ENCODE measurements around the gene FREY1.

FREY1 gene

DNA sequence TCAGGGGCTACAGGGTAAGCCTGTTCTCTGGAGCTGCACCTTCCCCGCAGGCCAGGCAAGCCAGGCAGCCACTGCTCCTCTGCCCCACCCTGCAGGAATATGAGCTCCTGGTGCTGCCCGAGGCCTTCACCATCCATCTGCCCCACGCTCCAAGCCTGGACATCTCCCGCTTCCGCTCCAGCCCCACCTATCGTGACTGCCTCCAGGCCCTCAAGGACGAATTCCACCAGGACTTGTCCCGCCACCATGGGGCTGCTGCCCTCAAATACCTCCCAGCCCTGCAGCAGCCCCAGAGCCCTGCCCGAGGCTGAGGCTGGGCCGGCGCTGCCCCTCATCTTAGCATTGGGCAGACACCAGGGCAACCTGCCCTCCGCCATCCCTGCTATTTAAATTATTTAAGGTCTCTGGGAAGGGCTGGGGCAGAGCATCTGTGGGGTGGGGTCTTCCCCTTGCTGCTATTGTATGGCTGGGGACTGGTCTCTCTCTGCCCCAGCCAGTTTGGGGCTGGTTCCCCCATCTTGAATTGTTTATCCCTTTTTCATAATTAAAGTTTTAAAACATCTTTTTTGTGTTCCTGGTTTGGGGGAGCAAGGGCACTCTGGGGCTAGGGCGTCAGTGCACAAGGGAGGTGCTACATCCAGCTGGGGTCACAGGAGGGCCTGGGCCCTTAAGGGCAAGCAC lies 21.6 kb upstream of the FREY1 start:
- no peak for DNase-seq (ENCODE audit: low read depth in 2 of 2)

DNA sequence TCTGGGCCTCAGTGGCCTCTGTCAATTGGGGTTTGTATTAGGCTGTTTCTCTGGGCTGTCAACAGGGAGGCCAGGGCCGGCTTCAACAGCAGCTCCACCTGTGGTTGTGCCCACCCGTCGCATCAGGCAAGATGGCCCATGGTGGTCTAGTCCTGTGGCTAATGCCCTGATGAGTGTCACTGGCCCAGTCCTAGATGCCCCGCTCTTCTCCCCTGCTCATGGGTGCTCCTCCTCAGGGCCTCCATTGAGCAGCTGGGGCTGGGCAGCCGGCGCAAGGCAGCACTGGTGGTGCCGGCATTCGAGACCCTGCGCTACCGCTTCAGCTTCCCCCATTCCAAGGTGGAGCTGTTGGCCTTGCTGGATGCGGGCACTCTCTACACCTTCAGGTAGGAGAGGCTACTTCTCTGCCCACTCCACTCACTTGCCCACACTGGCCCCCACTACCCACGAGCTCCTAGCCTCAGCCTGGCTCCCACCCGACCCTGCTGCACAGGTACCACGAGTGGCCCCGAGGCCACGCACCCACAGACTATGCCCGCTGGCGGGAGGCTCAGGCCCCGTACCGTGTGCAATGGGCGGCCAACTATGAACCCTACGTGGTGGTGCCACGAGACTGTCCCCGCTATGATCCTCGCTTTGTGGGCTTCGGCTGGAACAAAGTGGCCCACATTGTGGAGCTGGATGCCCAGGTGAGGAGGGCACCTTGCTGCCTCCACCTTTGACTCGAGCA lies 20.8 kb upstream of the FREY1 start:
- DNase-seq (ENCODE audit: low read depth in 2 of 2): no peak

DNA sequence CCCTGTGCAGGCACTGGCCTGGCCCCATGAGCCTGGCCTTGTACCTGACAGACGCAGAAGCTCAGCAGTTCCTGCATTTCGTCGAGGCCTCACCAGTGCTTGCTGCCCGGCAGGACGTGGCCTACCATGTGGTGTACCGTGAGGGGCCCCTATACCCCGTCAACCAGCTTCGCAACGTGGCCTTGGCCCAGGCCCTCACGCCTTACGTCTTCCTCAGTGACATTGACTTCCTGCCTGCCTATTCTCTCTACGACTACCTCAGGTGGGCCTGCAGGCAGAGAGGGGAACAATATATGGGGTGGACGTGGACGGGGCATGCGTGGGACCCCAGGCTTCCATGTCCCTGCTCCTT lies 20.2 kb upstream of the FREY1 start:
- no peak for DNase-seq (ENCODE audit: low read depth in 2 of 2)

DNA sequence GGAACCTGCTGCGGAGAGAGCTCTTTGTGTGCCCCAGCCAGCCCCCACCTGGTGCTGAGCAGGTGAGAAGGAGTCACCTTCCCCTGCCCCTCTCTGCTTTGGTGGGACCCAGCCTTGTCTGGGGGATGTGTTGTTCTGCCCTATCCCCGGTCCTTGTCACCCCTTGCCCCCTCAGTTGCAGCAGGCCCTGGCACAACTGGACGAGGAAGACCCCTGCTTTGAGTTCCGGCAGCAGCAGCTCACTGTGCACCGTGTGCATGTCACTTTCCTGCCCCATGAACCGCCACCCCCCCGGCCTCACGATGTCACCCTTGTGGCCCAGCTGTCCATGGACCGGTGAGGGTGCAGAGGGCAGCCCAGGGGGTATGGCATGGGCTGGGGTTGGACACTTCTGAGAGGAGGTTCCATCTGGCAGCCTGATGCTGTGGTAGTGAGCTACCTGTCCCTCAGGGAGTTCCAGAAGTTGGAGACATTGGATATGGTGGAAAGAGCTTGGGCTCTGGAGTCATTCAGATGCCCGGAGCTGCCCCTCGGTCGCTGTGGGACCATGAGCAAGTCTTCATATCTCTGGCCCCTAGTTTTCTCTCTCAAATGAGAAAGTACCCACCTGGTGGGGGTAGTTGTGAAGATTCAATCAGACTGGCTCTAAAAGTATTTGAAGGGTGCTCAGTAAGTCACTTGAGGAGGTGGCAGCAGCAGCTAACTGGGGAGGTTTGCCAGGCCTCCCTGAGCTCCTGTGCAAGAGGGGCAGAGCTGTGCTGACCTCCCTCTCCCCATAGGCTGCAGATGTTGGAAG lies 19.7 kb upstream of the FREY1 start:
- DNase-seq (ENCODE audit: low read depth in 2 of 2): no peak

DNA sequence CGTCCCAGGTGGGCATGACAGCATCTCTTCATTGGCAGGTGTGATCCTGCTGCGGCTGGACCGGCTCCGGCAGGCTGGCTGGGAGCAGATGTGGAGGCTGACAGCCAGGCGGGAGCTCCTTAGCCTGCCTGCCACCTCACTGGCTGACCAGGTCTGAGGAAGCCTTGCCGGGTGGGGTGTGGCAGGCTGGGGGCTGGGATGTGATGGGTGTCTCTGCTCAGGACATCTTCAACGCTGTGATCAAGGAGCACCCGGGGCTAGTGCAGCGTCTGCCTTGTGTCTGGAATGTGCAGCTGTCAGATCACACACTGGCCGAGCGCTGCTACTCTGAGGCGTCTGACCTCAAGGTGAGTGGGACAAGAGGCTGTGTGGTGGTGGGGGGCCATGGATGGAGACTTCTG lies 18.9 kb upstream of the FREY1 start:
- DNase-seq (ENCODE audit: low read depth in 2 of 2): no peak

DNA sequence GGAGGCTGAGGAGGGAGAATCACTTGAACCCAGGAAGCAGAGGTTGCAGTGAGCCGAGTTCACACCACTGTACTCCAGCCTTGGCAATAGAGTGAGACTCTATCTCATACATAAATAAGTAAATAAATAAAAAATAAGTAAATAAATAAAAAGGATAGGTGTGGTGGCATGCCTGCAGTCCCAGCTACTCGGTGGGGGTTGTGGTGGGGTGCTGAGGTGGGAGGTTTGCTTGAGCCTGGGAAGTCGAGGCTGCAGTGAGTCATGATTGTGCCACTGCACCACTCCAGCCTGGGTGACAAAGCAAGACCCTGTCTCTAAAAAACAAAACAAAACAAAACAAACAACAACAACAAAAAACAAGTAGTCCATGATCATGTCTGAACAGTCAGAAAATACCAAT lies 18.5 kb upstream of the FREY1 start:
- DNase-seq (ENCODE audit: low read depth in 2 of 2): no peak

DNA sequence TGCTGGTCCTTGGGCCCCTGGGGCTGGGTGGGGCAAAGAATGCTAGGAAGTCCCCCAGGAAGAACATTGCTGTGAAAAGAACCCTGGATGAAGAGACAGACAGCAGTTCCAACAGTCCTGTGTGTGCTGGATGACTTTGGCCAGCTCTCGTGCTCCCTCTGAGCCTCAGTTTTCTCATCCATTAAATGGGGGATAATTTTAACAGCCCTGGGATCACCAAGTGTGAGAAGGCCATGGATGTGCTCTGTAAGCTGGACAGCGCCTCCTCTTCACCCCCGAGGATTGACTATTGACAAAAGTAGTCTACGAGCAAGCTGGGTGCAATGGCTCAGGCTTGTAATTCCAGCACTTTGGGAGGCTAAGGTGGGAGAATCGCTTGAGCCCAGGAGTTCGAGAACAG lies 17.9 kb upstream of the FREY1 start:
- DNase-seq (ENCODE audit: low read depth in 2 of 2): no peak

DNA sequence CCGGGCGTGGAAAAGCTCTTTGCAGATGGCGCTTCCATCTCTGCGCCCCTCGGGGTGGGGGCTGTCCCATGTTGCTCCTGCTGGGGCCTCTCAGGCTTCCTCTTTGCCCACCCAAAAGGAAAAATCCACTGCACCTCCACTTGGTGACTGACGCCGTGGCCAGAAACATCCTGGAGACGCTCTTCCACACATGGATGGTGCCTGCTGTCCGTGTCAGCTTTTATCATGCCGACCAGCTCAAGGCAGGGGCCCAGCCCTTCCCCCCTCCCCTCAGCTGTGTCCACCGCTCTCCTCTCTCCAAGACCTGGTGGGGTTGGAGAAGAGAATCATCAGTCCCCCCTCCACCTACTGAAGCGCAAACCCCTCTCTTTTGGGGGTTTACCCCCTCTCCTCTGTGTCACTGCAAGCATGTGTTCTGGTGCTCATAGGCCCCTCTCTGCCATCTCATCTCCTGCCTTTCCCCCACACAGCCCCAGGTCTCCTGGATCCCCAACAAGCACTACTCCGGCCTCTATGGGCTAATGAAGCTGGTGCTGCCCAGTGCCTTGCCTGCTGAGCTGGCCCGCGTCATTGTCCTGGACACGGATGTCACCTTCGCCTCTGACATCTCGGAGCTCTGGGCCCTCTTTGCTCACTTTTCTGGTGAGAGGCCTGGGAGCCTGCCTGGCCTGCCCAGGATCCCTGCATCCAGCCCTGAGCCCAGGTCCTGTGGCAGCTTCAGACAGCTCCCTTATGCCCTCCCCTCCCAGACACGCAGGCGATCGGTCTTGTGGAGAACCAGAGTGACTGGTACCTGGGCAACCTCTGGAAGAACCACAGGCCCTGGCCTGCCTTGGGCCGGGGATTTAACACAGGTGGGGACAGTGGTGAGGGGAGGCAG lies 17.2 kb upstream of the FREY1 start:
- no peak for DNase-seq (ENCODE audit: low read depth in 2 of 2)

DNA sequence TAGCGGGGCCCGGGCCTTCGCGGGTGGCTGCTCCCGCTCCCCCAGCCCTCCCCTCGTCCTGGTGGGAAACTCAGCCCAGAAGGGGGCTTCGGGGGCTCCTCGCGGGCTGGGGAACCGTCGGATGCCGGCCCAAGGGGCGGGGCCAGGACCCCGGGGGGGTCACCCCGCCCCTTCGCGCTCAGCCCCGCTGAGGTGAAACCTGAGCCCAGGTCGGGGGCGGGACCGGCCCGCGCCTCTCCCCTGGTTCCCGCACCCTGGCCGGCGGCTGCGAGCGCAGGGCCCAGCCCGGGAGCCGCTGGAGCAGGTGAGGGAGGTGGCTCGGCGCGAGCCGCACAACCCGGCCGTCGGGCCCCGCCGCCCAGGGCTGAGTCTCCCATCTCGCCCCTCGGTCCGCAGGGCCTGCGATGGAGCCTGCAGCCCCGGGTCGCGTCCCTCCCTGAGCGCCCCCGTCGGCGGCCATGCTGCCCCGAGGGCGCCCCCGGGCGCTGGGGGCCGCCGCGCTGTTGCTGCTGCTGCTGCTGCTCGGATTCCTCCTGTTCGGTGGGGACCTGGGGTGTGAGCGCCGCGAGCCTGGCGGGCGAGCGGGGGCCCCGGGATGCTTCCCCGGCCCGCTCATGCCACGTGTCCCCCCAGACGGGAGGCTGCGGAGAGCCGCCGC lies 15.5 kb upstream of the FREY1 start, which contains the start of gene LARGE2:
LARGE2 (plus strand) TSS at position 232 of the 658 bp plus-strand sequence; CDS start at position 459, 227 bp downstream.
- DNase-seq (ENCODE audit: low read depth in 2 of 2): no peak

DNA sequence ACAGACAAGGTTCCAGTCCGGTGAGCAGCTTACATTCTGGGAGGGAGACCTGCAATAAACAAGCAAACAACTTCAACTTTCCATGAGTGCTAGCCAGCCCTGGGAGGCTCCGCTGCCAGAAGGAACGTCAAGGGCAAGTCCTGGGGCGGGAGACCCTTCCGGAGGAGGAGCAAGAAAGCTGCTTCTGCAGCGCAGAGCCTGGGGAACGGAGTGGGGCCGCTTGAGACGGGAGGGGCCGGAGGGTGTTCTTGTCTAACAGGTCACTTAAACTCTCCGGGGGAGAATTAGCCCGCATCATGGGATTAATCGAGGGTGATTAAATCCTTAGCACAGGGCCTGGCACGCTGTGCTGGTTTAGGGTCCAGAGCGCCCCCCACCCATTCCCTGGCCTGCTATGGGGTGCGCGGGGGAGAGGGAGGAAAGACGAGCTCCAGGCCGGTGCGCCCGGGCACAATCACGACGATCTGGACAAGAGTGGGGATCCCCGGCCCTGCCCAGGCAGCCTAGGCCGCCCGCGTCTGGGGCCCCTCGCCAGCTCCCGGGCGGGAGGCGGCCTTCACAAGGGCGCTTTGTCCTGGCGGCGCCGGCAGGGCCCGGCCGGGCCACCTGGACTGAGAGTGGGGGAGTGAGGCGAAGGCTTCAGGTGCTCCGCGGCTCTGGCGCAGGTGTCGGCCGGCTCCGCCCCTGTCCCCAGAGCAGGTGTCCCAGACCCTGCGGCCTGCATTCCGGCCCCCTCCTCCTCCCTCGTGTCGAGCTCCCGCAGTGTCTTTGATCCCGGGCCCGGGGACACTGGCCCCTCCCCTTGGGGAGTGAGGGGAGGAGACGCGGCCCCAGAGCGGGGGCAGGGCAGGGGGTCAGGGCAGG lies 14.7 kb upstream of the FREY1 start:
- no peak for DNase-seq (ENCODE audit: low read depth in 2 of 2)

DNA sequence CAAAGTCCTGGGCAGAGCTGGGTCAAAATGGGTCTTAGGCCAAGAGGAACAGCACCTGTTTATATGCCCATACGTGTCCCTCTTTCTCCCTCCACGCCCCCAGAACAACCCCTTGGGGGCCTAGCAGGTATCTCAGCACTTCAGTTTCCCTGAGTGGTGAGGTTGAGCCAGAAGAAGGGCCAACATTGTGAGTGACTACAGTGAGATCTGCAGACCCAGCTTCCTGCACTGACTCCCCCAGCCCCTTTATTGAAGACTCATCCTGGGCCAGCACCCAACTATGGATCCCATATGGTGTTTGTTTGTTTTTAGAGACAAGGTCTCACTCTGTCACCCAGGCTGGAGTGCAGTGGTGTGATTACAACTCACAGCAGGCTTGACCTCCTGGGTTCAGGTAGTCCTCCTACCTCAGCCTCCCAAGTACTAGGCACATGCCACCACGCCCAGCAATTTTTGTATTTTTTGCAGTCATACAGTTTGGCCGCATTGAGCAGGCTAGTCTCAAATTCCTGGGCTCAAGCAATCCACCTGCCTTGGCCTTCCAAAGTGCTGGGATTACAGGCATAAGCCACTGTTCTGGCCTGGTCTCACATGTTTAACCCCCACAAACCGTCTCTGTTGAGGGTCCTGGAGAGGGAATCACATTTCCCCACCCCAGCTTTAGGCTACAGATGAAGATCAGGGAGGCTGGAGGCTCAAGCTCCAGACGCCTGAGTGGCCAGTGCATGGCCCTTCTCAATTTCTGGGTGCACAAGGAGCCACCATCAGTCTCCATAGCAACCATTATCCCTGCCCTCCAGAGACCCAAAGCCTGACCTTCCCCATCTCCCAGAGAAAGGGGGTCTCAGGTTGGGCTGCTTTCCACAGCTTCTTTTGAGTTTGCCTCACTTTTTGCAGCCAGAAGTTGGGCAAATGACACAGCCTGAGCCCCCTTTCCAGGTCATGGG lies 13.7 kb upstream of the FREY1 start:
- DNase-seq (ENCODE audit: low read depth in 2 of 2): no peak

DNA sequence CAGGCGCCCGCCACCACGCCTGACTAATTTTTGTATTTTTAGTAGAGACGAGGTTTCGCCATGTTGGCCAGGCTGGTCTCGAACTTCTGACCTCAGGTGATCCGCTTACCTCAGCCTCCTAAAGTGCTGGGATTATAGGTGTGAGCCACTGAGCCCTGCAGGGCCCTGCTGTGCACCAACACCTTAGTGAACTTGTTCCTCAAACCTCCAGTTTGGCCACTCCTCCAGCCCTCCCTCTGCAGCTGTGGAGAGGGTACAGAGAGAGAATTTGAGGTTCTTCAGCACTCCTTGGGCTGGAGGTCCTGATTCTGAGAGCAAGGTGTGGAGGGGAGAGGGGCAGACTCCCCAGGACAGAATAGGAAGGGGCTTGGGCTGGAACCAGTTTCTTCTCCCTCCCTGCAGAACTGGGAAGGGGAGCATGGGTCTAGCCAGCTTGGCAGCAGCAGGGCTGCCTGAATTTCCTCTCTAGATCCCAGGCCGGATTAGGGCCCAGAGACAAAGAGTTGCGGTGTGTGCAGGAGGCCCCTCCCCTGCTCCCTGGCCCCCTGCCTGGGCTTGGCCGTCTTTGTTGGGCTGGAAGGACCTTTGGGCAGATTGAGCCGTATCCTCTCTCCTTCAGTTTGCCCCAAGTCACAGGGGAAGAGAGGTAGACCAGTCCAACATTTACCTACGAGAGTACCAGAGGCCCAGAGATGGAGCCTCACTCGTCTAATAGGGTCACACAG lies 12.9 kb upstream of the FREY1 start:
- DNase-seq (ENCODE audit: low read depth in 2 of 2): no peak

DNA sequence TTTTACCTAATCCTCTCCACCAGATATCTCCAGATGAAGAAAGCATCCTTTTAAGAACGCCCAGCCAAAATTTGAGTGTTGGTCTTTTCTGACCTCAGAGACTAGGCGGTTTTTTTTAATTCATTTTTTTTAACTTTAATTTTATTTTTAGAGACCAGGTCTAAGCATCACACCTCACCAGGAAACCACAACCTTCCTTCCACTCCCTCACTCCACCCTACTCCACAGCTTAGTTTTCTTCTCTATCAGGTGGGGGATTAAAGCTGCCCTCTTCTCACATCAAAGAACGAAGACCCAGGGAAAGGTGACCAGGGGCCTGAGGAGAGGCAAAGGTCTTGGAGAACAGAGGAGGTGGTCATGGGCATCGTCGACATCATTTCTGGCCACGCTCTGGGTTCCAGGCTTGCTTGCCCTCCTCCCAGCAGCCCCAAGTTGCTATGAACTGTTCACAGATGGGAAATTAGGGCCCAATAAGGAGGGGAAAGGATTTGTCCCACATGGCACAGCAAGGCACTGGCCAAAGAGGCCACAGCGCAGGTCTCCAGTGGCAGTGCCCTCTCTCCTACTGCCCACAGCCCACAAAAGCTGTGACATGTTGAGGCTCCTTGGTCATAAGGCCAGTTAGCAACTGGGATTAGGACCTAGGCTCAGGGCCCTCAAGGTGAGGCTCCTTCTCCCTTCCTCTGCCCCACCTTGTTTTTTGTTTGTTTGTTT lies 12.0 kb upstream of the FREY1 start:
- DNase-seq (ENCODE audit: low read depth in 2 of 2): no peak

DNA sequence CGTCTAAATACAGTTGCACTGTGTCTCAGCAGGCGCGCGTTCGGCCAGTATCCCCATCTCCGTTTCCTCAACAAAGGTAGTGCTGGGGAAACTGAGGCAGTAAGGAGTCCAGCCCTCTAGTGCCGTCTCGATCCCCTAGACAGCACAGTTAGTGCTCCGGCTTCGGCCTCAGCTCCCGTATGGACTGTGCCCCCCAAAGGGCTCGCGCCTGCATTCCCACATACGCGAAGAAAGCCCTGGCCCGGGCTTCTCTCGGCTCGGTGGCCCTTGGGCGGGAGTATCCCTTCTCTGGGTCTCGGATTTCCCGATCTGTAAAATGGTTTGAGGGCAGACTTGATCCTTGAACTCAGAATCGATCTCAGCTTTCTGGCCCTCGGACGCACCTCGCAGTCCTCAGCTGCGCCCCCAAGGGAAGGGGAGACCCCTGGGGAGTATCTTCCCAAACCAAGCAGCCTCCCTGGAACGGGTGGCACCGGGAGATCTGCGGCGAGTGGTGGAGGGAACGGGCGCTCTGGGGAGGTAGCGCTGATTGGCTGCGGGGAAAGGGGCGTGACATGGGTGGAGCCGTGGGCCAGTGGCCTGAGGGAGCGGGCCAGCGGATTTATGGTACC lies 11.4 kb upstream of the FREY1 start:
- DNase-seq (ENCODE audit: low read depth in 2 of 2): peak; percentile 22 to 51

DNA sequence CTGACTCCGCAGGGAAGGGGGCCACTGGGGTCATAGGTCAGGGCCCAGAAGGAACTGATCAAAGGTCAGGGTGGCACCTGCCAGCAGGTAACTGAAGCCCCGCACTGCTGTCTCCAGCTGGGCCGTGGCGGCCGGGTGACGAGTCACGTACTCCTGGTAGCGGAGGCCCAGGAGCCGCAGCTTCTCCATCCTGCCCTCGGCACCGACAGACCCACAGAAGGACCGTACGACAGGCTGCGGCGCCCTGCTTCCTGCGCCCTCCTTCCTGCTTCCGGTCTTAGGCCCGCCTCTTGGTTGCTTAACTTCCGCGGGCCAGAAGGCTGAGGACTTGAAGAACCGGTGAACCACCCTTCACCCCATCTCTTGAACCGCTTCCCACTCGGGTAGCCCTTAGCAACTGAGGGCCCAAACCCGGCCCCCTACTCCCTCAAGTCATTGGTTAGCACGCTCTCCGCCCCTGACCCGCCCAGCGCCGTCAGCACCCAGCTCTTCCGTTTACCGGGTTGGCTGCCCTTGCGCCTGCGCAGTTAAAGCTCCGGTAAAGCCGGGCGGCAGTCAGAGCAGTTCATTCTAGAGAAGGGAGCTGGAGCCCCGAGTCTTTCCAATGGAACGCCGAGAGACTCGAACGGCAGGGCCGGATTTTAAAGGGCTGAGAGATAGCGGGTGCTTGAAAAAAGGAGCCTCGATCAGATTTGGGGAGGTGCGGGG lies 10.7 kb upstream of the FREY1 start, which contains the start of gene PEX16:
PEX16 (minus strand) TSS at position 255 of the 708 bp plus-strand sequence; CDS start at position 189, 66 bp downstream.
- DNase-seq (ENCODE audit: low read depth in 2 of 2): peak; percentile 93

DNA sequence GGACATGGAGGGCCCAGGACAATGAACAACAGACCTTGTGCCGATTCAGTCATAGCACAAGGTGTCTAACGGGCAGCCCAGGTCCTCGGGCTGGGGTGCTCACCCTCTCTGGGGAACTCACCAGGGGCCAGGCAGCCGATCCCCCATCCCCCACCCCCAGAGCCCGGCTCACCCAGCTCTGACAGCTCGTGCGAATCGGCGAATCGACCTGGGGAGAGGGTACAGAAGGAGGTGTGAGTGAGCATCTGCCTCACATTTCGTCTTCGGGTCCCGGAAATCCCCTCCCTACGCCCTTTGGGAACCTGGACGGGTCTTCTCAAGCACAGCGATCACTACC lies 10.2 kb upstream of the FREY1 start:
- DNase-seq (ENCODE audit: low read depth in 2 of 2): no peak

DNA sequence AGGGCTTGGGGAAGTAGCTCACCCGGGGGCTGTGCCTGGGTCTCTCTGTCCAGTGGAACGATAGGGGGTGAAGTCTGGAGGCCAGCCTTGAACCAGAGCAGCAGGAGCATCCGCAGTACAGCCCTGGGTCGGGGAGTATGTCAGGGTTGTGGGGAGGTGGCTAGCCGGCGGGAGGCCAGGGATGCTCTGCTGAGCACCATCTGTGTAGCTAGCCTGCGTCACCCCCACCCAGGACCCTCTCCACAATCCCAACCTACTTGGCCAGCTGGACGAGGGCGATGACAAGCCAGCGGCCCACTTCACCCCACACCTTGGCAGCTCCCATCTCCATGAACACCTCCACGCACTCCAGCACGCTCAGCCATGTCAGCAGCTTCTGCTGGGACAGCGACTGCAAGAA lies 8.4 kb upstream of the FREY1 start:
- no peak for DNase-seq (ENCODE audit: low read depth in 2 of 2)

Measured in stimulated activated CD8-positive, alpha-beta memory T cell treated with anti-CD3 and anti-CD28 coated beads, Interleukin-7, amount 100 ng/mL, for 4 hours (primary cell).